AG09309 (cell line): ENCODE measurements around the gene FNTB.

Experiments
- DNase-seq: peaks from one replicate; pipeline ENCODE4 v3.0.0-alpha.2; 2010; ENCODE audit warnings: low read depth
- H3K4me3 ChIP-seq: 2 replicates; pipeline ENCODE4 v1.5.1; 2011; ENCODE audit warnings: mild to moderate bottlenecking, low read depth, low read length, moderate library complexity; ENCODE audit not compliant: control insufficient read depth
- TF ChIP-seq, protein P1 (sequence below): IDR thresholded peaks from 2 replicates; pipeline ENCODE4 v1.5.1; 2011; ENCODE audit warnings: mild to moderate bottlenecking, low read depth, low read length, inconsistent platforms; ENCODE audit not compliant: insufficient read depth, control insufficient read depth; ENCODE audit errors: missing control alignments

Gene FNTB

GRCh38 chr14:65041434-65041915 lies 54.8 kb downstream of the FNTB start:
- TF ChIP-seq, protein P1, sequence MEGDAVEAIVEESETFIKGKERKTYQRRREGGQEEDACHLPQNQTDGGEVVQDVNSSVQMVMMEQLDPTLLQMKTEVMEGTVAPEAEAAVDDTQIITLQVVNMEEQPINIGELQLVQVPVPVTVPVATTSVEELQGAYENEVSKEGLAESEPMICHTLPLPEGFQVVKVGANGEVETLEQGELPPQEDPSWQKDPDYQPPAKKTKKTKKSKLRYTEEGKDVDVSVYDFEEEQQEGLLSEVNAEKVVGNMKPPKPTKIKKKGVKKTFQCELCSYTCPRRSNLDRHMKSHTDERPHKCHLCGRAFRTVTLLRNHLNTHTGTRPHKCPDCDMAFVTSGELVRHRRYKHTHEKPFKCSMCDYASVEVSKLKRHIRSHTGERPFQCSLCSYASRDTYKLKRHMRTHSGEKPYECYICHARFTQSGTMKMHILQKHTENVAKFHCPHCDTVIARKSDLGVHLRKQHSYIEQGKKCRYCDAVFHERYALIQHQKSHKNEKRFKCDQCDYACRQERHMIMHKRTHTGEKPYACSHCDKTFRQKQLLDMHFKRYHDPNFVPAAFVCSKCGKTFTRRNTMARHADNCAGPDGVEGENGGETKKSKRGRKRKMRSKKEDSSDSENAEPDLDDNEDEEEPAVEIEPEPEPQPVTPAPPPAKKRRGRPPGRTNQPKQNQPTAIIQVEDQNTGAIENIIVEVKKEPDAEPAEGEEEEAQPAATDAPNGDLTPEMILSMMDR: no peak
- no peak for DNase-seq
- no peak overlapping the region for H3K4me3 ChIP-seq

DNA sequence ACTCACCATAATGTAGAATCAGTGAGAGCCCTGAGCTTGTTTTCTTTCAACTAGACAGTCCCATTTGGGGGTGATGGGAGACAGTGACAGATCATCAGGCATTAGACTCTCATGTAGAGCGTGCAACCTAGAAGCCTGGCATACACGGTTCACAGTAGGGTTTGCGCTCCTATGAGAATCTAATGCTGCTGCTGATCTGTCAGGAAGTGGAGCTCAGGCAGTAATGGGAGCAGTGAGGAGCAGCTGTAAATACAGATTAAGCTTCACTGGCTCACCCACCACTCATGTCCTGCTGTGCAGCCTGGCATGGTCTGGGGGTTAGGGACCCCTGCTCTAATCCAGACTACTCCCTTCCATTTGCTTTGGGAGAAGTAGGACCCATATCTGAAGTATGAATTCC lies 55.6 kb downstream of the FNTB start:
- H3K4me3 ChIP-seq: no peak overlapping the region
- DNase-seq: no peak
- TF ChIP-seq, protein P1: no peak

GRCh38 chr14:65042731-65043372 lies 56.2 kb downstream of the FNTB start:
- no peak for DNase-seq
- TF ChIP-seq, protein P1: no peak

DNA sequence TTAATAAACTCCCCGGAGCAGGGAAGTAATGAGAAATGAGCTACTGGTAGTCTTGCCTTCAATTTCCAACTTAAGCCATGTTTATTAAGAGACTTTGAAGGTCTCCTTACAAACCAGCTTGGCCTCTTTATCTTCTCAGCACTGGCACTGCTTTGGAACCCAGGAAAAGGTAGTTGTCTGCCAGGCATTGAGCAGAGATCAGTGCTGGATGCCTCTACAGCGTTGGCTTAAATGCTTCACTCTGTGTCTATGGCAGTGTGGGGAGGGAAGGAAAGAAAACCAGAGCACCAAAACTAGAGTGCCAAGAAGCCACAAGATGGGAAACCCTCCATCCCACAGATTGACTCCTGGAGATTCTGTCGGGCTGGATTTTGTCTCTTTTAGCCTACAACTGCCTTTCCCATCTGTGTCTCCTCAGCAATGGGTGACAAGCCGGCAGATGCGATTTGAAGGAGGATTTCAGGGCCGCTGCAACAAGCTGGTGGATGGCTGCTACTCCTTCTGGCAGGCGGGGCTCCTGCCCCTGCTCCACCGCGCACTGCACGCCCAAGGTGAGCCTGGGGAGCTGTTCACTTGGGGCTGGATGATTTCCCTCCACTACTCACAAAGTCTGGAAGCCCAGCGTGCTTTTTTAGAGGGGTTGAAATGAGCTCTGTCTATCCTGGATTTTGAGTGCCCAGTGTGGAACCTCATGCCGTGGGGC lies 57.3 kb downstream of the FNTB start:
- no peak for DNase-seq
- TF ChIP-seq, protein P1: no peak
- no peak overlapping the region for H3K4me3 ChIP-seq

More at GRCh38 chr14:65042731-65043372, 56.2 kb downstream of the FNTB start:
- H3K4me3 ChIP-seq: no peak overlapping the region

GRCh38 chr14:65044596-65044959 lies 57.9 kb downstream of the FNTB start:
- H3K4me3 ChIP-seq: no peak overlapping the region
- DNase-seq: no peak
- TF ChIP-seq, protein P1: no peak

GRCh38 chr14:65045006-65045405 lies 58.3 kb downstream of the FNTB start:
- no peak overlapping the region for H3K4me3 ChIP-seq
- TF ChIP-seq, protein P1: no peak
- no peak for DNase-seq

GRCh38 chr14:65045709-65046108 lies 59.0 kb downstream of the FNTB start:
- TF ChIP-seq, protein P1: no peak
- DNase-seq: no peak
- H3K4me3 ChIP-seq: no peak overlapping the region
